ENCODE data around the gene GH1. TPM values are rescaled to one million over a fixed set of nuclear protein-coding genes. Genes with fewer than 3 reads are reported as not detected.

Gene GH1
- total and polyA plus RNA-seq, 7 donors: not detected

DNA sequence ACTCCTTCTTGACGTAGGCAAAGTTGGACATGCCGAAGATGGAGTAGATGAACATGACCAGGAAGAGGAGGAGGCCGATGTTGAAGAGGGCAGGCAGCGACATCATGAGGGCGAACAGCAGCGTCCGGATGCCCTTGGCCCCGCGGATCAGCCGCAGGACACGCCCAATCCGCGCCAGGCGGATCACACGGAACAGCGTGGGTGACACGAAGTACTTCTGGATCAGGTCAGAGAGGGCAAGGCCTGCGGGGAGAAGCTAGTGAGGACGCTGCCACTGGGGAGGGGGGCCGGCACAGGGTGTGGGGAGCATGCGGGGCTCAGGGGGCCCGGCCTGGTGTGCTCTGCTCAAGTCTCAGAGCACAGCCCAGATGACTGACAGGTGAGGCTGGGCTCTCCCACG, 23.1 kb upstream of the GH1 start:
- ATAC-seq (no peak), DNase-seq (no peak)
- H3K27ac ChIP-seq: no peak overlapping the region
- H3K4me1 ChIP-seq: peaks cover 11% of the 10 kb centered on the region
- intact Hi-C loops (cut with DNase I): no loop called here
- peaks cover 0 to 71% of the 10 kb centered on the region in 2 donors for H3K36me3 ChIP-seq (ENCODE audit: insufficient read depth in 1 of 2, low read depth in 1 of 2)
- no peak for TF ChIP-seq CTCF (IDR thresholded peaks at IDR 0.05)
- H3K27me3 ChIP-seq (ENCODE audit: insufficient read depth in 3 of 3, low read length in 2 of 3): no peaks in the 10 kb centered on the region
- no peaks in the 10 kb centered on the region for H3K9me3 ChIP-seq
- H3K4me3 ChIP-seq: no peak overlapping the region
- WGBS, 3 donors: 78 to 89% (median 81%) methylated on average over 23 of the region's 23 CpGs

DNA sequence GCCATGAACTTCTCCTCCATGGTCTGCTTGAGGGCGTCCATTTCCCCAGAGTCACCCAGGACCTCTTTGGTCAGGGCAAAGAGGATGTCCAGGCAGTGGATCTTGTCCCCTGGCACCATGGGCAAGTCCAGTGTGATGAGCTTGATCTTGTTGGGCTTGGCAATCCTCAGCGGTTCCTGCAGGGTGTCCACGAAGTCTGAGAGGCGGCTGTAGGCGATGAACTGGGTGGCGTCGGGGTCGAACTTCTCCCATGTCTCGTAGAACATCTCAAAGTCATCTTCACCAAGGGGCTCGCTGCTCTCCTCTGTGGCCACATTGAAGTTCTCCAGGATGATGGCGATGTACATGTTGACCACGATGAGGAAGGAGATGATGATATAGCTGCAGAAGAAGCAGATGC, 22.5 kb upstream of the GH1 start:
- ATAC-seq (no peak), DNase-seq (no peak)
- no peaks in the 10 kb centered on the region for H3K9me3 ChIP-seq
- peaks cover 11% of the 10 kb centered on the region for H3K4me1 ChIP-seq
- H3K27ac ChIP-seq: no peak overlapping the region
- H3K4me3 ChIP-seq: no peak overlapping the region
- no peaks in the 10 kb centered on the region for H3K27me3 ChIP-seq (ENCODE audit: insufficient read depth in 3 of 3, low read length in 2 of 3)
- no peak for TF ChIP-seq CTCF (IDR thresholded peaks at IDR 0.05)
- intact Hi-C loops (cut with DNase I): no loop called here
- WGBS, 3 donors: 91 to 98% (median 97%) methylated on average over 12 of the region's 12 CpGs
- peaks cover 0 to 71% of the 10 kb centered on the region in 2 donors for H3K36me3 ChIP-seq (ENCODE audit: insufficient read depth in 1 of 2, low read depth in 1 of 2)

DNA sequence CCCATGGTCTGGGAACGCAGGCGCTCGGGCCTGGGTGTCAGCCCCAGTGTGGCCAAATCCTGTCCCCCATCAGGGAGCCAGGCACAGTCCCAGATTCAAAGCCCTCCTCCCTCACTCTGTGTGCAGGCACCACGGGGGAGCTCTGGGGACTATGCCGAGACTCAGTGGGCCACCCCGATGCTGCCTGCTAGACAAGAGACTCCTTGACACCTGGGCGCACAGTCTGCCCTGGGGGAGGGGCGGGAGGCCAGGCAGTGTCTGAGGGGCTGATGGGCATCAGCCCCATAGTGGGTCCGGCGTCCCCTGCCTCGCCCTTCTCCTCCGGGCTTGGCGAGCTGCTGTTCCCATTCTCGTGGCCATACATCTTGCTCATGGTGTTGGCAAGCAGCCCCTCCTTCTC, 21.9 kb upstream of the GH1 start:
- no peak overlapping the region for H3K27ac ChIP-seq
- no peak for DNase-seq
- no peak overlapping the region for H3K4me3 ChIP-seq
- 89 to 98% (median 91%) methylated on average over 13 to 14 of the region's 14 CpGs for WGBS, 3 donors
- H3K36me3 ChIP-seq (ENCODE audit: insufficient read depth in 1 of 2, low read depth in 1 of 2): peaks cover 0 to 66% of the 10 kb centered on the region in 2 donors
- no peak for TF ChIP-seq CTCF (IDR thresholded peaks at IDR 0.05)
- H3K27me3 ChIP-seq (ENCODE audit: insufficient read depth in 3 of 3, low read length in 2 of 3): no peaks in the 10 kb centered on the region
- H3K9me3 ChIP-seq: no peaks in the 10 kb centered on the region
- intact Hi-C loops (cut with DNase I): no loop called here
- H3K4me1 ChIP-seq: peaks cover 11% of the 10 kb centered on the region
- no peak for ATAC-seq

- TF ChIP-seq CTCF (IDR thresholded peaks at IDR 0.05): no peak
- 36 to 62% (median 57%) methylated on average over 6 of the region's 6 CpGs for WGBS, 3 donors
- H3K4me1 ChIP-seq: peaks cover 4% of the 10 kb centered on the region
- H3K36me3 ChIP-seq (ENCODE audit: insufficient read depth in 1 of 2, low read depth in 1 of 2): peaks cover 0 to 59% of the 10 kb centered on the region in 2 donors
- H3K9me3 ChIP-seq: no peaks in the 10 kb centered on the region
- intact Hi-C loops (cut with DNase I): no loop called here
- DNase-seq (peak in 1 of 2 donors; percentile 26), ATAC-seq (no peak)
- H3K27ac ChIP-seq: no peak overlapping the region
- H3K4me3 ChIP-seq: no peak overlapping the region
- no peaks in the 10 kb centered on the region for H3K27me3 ChIP-seq (ENCODE audit: insufficient read depth in 3 of 3, low read length in 2 of 3)
Measured at GRCh38 chr17:63939884-63940283, 21.2 kb upstream of the GH1 start.

DNA sequence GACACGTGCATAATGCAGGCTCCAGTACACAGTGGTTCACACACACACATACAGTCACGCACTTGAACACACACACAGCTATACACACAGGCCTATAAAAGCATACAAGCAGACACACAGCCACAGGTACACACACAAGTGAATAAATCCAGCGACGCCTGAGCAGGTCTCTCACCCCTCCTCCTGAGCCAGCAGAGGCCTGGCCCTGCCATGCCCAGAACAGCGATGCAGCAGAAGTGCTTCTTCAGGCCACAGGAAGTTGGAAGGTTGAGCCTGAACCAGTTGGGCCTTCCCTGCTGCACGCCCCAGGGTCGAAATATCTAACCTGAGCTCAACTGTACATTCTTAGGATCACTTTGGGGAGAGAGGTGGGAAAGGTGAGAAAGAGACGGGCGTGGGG, 20.8 kb upstream of the GH1 start:
- 74 to 89% (median 75%) methylated on average over 9 of the region's 9 CpGs for WGBS, 3 donors
- Histone ChIP-seq H3K36me3 (ENCODE audit: insufficient read depth in 1 of 2, low read depth in 1 of 2) (peaks cover 0 to 54% of the 10 kb centered on the region in 2 donors), H3K9me3 (no peaks in the 10 kb centered on the region), H3K27ac (no peak overlapping the region), H3K27me3 (ENCODE audit: insufficient read depth in 3 of 3, low read length in 2 of 3) (no peaks in the 10 kb centered on the region), H3K4me1 (no peaks in the 10 kb centered on the region), H3K4me3 (no peak overlapping the region)
- peak in 1 of 2 donors; percentile 27 for DNase-seq
- intact Hi-C loops (cut with DNase I): no loop called here
- no peak for TF ChIP-seq CTCF (IDR thresholded peaks at IDR 0.05)
- ATAC-seq: no peak
